Stimulated activated naive CD8-positive, alpha-beta T cell treated with anti-CD3 and anti-CD28 coated beads, Interleukin-15, amount 100 ng/mL, for 72 hours (primary cell): ENCODE results near the gene NLRC4.

ENCODE experiments used
- ATAC-seq: fragments of 150-1000 bp; cut with Tn5 transposase; 2 replicates; pipeline ENCODE4 v1.10.0; 2021; ENCODE audit warnings: mild to moderate bottlenecking, moderate library complexity
- DNase-seq, 2 donors: peaks; one replicate each; pipeline ENCODE4 v3.0.0; 2021 to 2022
- H3K27ac Mint-ChIP-seq, 2 donors: one replicate each; pipeline ENCODE4 v1.8.0; 2022; ENCODE audit warnings: mild to moderate bottlenecking in 2 of 2, mixed read lengths in 2 of 2, moderate library complexity in 2 of 2
- H3K27me3 Mint-ChIP-seq: one replicate; pipeline ENCODE4 v1.8.0; 2022; ENCODE audit warnings: mixed read lengths
- H3K4me1 Mint-ChIP-seq: one replicate; pipeline ENCODE4 v1.8.0; 2022; ENCODE audit warnings: mild to moderate bottlenecking, mixed read lengths
- H3K4me3 Mint-ChIP-seq, 2 donors: one replicate each; pipeline ENCODE4 v1.8.0; 2022; ENCODE audit warnings: mild to moderate bottlenecking in 2 of 2, mixed read lengths in 2 of 2, moderate library complexity in 1 of 2
- H3K9me3 Mint-ChIP-seq, 2 donors: one replicate each; pipeline ENCODE4 v1.8.0; 2022; ENCODE audit warnings: mixed read lengths in 2 of 2

NLRC4 gene

GRCh38 chr2:32271063-32271462, 6.4 kb upstream of the NLRC4 start:
- Mint-ChIP-seq H3K4me1 (no peaks in the 10 kb centered on the region), H3K9me3 (no peaks in the 10 kb centered on the region), H3K4me3 (no peak overlapping the region), H3K27ac (no peak overlapping the region), H3K27me3 (no peaks in the 10 kb centered on the region)
- DNase-seq, result no peak
- ATAC-seq, result no peak

GRCh38 chr2:32262105-32262504, 2.6 kb downstream of the NLRC4 start:
- H3K27me3 Mint-ChIP-seq, result peaks cover 6% of the 10 kb centered on the region
- no peak overlapping the region for H3K4me3 Mint-ChIP-seq
- DNase-seq, result no peak
- no peak for ATAC-seq
- H3K27ac Mint-ChIP-seq, result no peak overlapping the region
- peaks cover 6% of the 10 kb centered on the region for H3K4me1 Mint-ChIP-seq
- no peaks in the 10 kb centered on the region for H3K9me3 Mint-ChIP-seq

GRCh38 chr2:32260376-32260775, 4.3 kb downstream of the NLRC4 start:
- peaks cover 6% of the 10 kb centered on the region for H3K4me1 Mint-ChIP-seq
- no peak for DNase-seq
- peaks cover 6% of the 10 kb centered on the region for H3K27me3 Mint-ChIP-seq
- no peak overlapping the region for H3K27ac Mint-ChIP-seq
- ATAC-seq, result no peak
- H3K4me3 Mint-ChIP-seq, result no peak overlapping the region
- H3K9me3 Mint-ChIP-seq, result no peaks in the 10 kb centered on the region

GRCh38 chr2:32258242-32258641, 6.4 kb downstream of the NLRC4 start:
- no peak overlapping the region for H3K27ac Mint-ChIP-seq
- H3K27me3 Mint-ChIP-seq, result peaks cover 2% of the 10 kb centered on the region
- H3K4me3 Mint-ChIP-seq, result no peak overlapping the region
- no peak for ATAC-seq
- no peaks in the 10 kb centered on the region for H3K4me1 Mint-ChIP-seq
- no peak for DNase-seq
- H3K9me3 Mint-ChIP-seq, result no peaks in the 10 kb centered on the region

- no peak for ATAC-seq
- no peak for DNase-seq
- H3K27ac Mint-ChIP-seq, result no peak overlapping the region
- no peaks in the 10 kb centered on the region for H3K27me3 Mint-ChIP-seq
- H3K9me3 Mint-ChIP-seq, result no peaks in the 10 kb centered on the region
- H3K4me3 Mint-ChIP-seq, result no peak overlapping the region
- H3K4me1 Mint-ChIP-seq, result no peaks in the 10 kb centered on the region
Observed at GRCh38 chr2:32250290-32250689, 14.4 kb downstream of the NLRC4 start.

- ATAC-seq (no peak), DNase-seq (no peak)
- Mint-ChIP-seq H3K27me3 (no peaks in the 10 kb centered on the region), H3K9me3 (no peaks in the 10 kb centered on the region), H3K4me1 (no peaks in the 10 kb centered on the region), H3K4me3 (no peak overlapping the region), H3K27ac (peak overlapping the region in 1 of 2 donors; percentile 22)
Observed at GRCh38 chr2:32249731-32250236, 14.9 kb downstream of the NLRC4 start.

GRCh38 chr2:32248299-32248698, 16.4 kb downstream of the NLRC4 start:
- Mint-ChIP-seq H3K27me3 (no peaks in the 10 kb centered on the region), H3K4me1 (no peaks in the 10 kb centered on the region)
- no peak for ATAC-seq

GRCh38 chr2:32246911-32247310, 17.8 kb downstream of the NLRC4 start:
- H3K27me3 Mint-ChIP-seq, result no peaks in the 10 kb centered on the region
- no peaks in the 10 kb centered on the region for H3K4me1 Mint-ChIP-seq
- DNase-seq (no peak), ATAC-seq (no peak)
- H3K4me3 Mint-ChIP-seq, result no peak overlapping the region
- peak overlapping the region in 1 of 2 donors; percentile 4 for H3K27ac Mint-ChIP-seq
- H3K9me3 Mint-ChIP-seq, result no peaks in the 10 kb centered on the region

More at GRCh38 chr2:32248299-32248698, 16.4 kb downstream of the NLRC4 start:
- Mint-ChIP-seq H3K9me3 (no peaks in the 10 kb centered on the region), H3K27ac (no peak overlapping the region), H3K4me3 (no peak overlapping the region)
- no peak for DNase-seq

GRCh38 chr2:32242331-32242730, 22.4 kb downstream of the NLRC4 start:
- Mint-ChIP-seq H3K27me3 (no peaks in the 10 kb centered on the region), H3K4me3 (no peak overlapping the region)
- ATAC-seq, result no peak

GRCh38 chr2:32237996-32238395, 26.7 kb downstream of the NLRC4 start:
- H3K9me3 Mint-ChIP-seq, result peaks cover 0 to 4% of the 10 kb centered on the region in 2 donors
- no peaks in the 10 kb centered on the region for H3K4me1 Mint-ChIP-seq
- no peak for ATAC-seq
- H3K27ac Mint-ChIP-seq, result no peak overlapping the region
- DNase-seq, result no peak
- H3K27me3 Mint-ChIP-seq, result no peaks in the 10 kb centered on the region
- no peak overlapping the region for H3K4me3 Mint-ChIP-seq

More at GRCh38 chr2:32242331-32242730, 22.4 kb downstream of the NLRC4 start:
- DNase-seq, result no peak
- Mint-ChIP-seq H3K27ac (no peak overlapping the region), H3K9me3 (no peaks in the 10 kb centered on the region), H3K4me1 (no peaks in the 10 kb centered on the region)

- Mint-ChIP-seq H3K9me3 (peaks cover 0 to 4% of the 10 kb centered on the region in 2 donors), H3K4me1 (no peaks in the 10 kb centered on the region), H3K4me3 (no peak overlapping the region), H3K27ac (no peak overlapping the region), H3K27me3 (no peaks in the 10 kb centered on the region)
- ATAC-seq (no peak), DNase-seq (no peak)
Observed at GRCh38 chr2:32237488-32237887, 27.2 kb downstream of the NLRC4 start.

- Mint-ChIP-seq H3K9me3 (peaks cover 0 to 4% of the 10 kb centered on the region in 2 donors), H3K27me3 (no peaks in the 10 kb centered on the region), H3K4me1 (no peaks in the 10 kb centered on the region), H3K4me3 (no peak overlapping the region), H3K27ac (no peak overlapping the region)
- DNase-seq (no peak), ATAC-seq (no peak)
Observed at GRCh38 chr2:32235315-32235714, 29.4 kb downstream of the NLRC4 start.

- ATAC-seq (no peak), DNase-seq (no peak)
- Mint-ChIP-seq H3K9me3 (peaks cover 0 to 4% of the 10 kb centered on the region in 2 donors), H3K4me3 (no peak overlapping the region), H3K4me1 (no peaks in the 10 kb centered on the region), H3K27ac (no peak overlapping the region), H3K27me3 (no peaks in the 10 kb centered on the region)
Observed at GRCh38 chr2:32231959-32232358, 32.7 kb downstream of the NLRC4 start.

- no peak for ATAC-seq
- no peak overlapping the region for H3K4me3 Mint-ChIP-seq
- H3K27me3 Mint-ChIP-seq, result no peaks in the 10 kb centered on the region
- no peaks in the 10 kb centered on the region for H3K9me3 Mint-ChIP-seq
- no peak for DNase-seq
- H3K4me1 Mint-ChIP-seq, result no peaks in the 10 kb centered on the region
- no peak overlapping the region for H3K27ac Mint-ChIP-seq
Observed at GRCh38 chr2:32229635-32230034, 35.1 kb downstream of the NLRC4 start.

GRCh38 chr2:32228181-32228580, 36.5 kb downstream of the NLRC4 start:
- DNase-seq (no peak), ATAC-seq (no peak)
- Mint-ChIP-seq H3K27me3 (no peaks in the 10 kb centered on the region), H3K27ac (no peak overlapping the region), H3K9me3 (no peaks in the 10 kb centered on the region), H3K4me1 (no peaks in the 10 kb centered on the region), H3K4me3 (no peak overlapping the region)

- no peaks in the 10 kb centered on the region for H3K27me3 Mint-ChIP-seq
Observed at GRCh38 chr2:32227492-32227891, 37.2 kb downstream of the NLRC4 start.

GRCh38 chr2:32222966-32223365, 41.7 kb downstream of the NLRC4 start:
- ATAC-seq (no peak), DNase-seq (no peak)
- H3K27me3 Mint-ChIP-seq, result no peaks in the 10 kb centered on the region
- no peak overlapping the region for H3K27ac Mint-ChIP-seq
- H3K4me1 Mint-ChIP-seq, result no peaks in the 10 kb centered on the region
- no peak overlapping the region for H3K4me3 Mint-ChIP-seq
- H3K9me3 Mint-ChIP-seq, result no peaks in the 10 kb centered on the region

More at GRCh38 chr2:32227492-32227891, 37.2 kb downstream of the NLRC4 start:
- no peaks in the 10 kb centered on the region for H3K9me3 Mint-ChIP-seq
- H3K4me3 Mint-ChIP-seq, result no peak overlapping the region
- DNase-seq, result no peak
- H3K4me1 Mint-ChIP-seq, result no peaks in the 10 kb centered on the region
- ATAC-seq, result no peak
- no peak overlapping the region for H3K27ac Mint-ChIP-seq
